Vagina (tissue), 2 donors: ENCODE results near the gene DMD. TPM values are rescaled to one million over a fixed set of nuclear protein-coding genes. Genes with fewer than 3 reads are reported as not detected.

Source experiments
- DNase-seq, 2 donors: peaks; one replicate each; pipeline ENCODE4 v3.0.0-alpha.2; 2017; ENCODE audit errors: extremely low spot score in 2 of 2
- H3K27ac ChIP-seq: fragments of 200-600 bp; sonication (generic); one replicate; pipeline ENCODE4 v1.5.1; 2019
- H3K27me3 ChIP-seq: fragments of 200-600 bp; sonication (generic); one replicate; pipeline ENCODE4 v1.5.1; 2019
- H3K36me3 ChIP-seq, 2 donors: fragments of 200-600 bp; sonication (generic); one replicate each; pipeline ENCODE4 v1.5.1; 2017 to 2019
- H3K4me1 ChIP-seq: fragments of 200-600 bp; sonication (generic); one replicate; pipeline ENCODE4 v1.5.1; 2019
- H3K4me3 ChIP-seq, 2 donors: fragments of 200-600 bp; sonication (generic); 1 replicate in 1 of 2; 2 replicates in 1 of 2; pipeline ENCODE4 v1.5.1; 2016 to 2019
- H3K9me3 ChIP-seq: fragments of 200-600 bp; sonication (generic); one replicate; pipeline ENCODE4 v1.5.1; 2019
- CTCF ChIP-seq, 3 experiments: fragments of 450-650 bp in 2 of 3; fragments of 200-600 bp in 1 of 3; sonication (generic) in 1 of 3; IDR thresholded peaks; one replicate each; pipeline ENCODE4 v1.5.1; 2017 to 2019; ENCODE audit warnings: antibody characterized with exemption in 3 of 3, mild to moderate bottlenecking in 2 of 3, moderate library complexity in 2 of 3
- POLR2A ChIP-seq, 2 donors: fragments of 450-650 bp; IDR thresholded peaks; one replicate each; pipeline ENCODE4 v1.6.1; 2017; ENCODE audit warnings: antibody characterized with exemption in 2 of 2, mild to moderate bottlenecking in 2 of 2, moderate library complexity in 2 of 2
- POLR2AphosphoS5 ChIP-seq, 2 donors: sonication (generic); formaldehyde crosslinking; IDR thresholded peaks; one replicate each; pipeline ENCODE4 v1.9.0; 2017; ENCODE audit warnings: antibody characterized with exemption in 2 of 2, mild to moderate bottlenecking in 2 of 2, low read depth in 1 of 2; ENCODE audit not compliant: insufficient read depth in 1 of 2
- intact Hi-C: fragments of 100-400 bp; cut with DNase I; formaldehyde crosslinking; loops from one replicate; pipeline ENCODE4 v1.15.1; 2023
- total RNA-seq: library from RNA; depleted of rRNA; stranded (reverse); fragments of >200 nt; gene quantifications from one replicate; pipeline ENCODE4 v1.2.3, GENCODE V29; 2016

DMD gene
- total RNA-seq, 1 donor from 2014 or later: 25.8 TPM

DNA sequence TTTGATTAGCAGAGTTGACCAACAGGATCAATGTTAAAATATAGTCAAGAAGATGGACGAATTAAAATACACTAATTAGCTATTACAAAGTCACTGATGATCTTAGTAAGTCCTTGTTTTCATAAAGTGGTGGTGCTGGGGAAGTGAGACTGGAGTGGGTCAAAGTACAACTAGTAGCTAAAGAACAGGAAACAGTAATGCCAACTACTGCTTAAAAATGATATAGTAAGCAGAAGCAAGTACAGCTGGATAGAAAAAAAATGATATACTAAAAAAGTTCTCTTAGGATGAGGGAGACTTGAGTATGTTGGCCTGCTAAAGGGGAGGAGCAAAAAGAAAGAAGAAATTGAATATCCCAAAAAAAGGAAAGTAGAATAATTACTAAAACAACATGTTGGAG lies 1558.7 kb downstream of the DMD start:
- TF ChIP-seq POLR2A (IDR thresholded peaks at IDR 0.05): no peak
- no peak for TF ChIP-seq CTCF (IDR thresholded peaks at IDR 0.05)
- no peak for TF ChIP-seq POLR2AphosphoS5 (IDR thresholded peaks at IDR 0.05; ENCODE audit: insufficient read depth in 1 of 2, low read depth in 1 of 2)
- Histone ChIP-seq H3K4me1 (no peaks in the 10 kb centered on the region), H3K27me3 (no peaks in the 10 kb centered on the region), H3K9me3 (no peaks in the 10 kb centered on the region), H3K27ac (no peak overlapping the region), H3K4me3 (no peak overlapping the region), H3K36me3 (no peaks in the 10 kb centered on the region)
- intact Hi-C loops: no loop called here
- no peak for DNase-seq

DNA sequence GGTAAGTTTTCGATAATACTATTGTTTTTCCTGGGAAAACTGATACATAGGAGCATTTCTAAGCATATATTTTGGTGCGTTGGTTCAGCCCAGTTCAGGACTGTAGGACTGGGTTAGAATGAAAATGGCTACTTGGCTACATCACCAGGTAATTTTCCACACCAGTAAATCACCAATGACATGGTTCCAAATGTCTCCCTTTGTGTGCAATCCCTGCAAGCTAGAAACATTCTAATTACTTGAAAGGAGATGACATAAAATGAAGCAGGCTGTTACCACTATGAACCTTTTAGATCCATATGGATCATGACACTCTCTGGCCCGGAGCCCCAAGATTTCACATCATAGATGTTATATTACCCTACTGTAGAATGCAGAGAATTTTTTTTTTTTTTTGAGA lies 1562.1 kb downstream of the DMD start:
- Histone ChIP-seq H3K27me3 (no peaks in the 10 kb centered on the region), H3K4me3 (no peak overlapping the region), H3K9me3 (no peaks in the 10 kb centered on the region), H3K27ac (no peak overlapping the region), H3K4me1 (no peaks in the 10 kb centered on the region), H3K36me3 (no peaks in the 10 kb centered on the region)
- TF ChIP-seq CTCF (IDR thresholded peaks at IDR 0.05): no peak
- TF ChIP-seq POLR2A (IDR thresholded peaks at IDR 0.05): no peak
- TF ChIP-seq POLR2AphosphoS5 (IDR thresholded peaks at IDR 0.05; ENCODE audit: insufficient read depth in 1 of 2, low read depth in 1 of 2): no peak
- no peak for DNase-seq
- intact Hi-C loops: no loop called here

DNA sequence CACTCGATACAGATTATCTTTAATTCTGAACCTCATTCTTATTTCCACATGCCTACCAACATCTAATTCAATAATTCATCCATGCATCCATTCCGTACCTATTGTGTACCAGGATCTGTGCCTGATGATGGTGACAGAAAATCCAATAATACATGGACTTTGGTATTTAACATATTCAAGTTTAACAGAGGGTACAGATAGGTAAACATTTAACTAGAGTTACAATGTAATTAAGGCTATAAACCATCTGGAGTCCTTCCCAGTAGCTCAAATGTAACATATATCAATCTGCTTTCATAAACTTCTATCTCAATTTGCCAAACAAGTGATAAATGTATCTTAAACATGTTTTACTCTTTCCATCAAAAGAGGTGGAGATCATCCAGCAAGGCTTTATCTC lies 1578.0 kb downstream of the DMD start:
- H3K36me3 ChIP-seq: no peaks in the 10 kb centered on the region
- H3K27ac ChIP-seq: no peak overlapping the region
- no peak for DNase-seq
- H3K4me3 ChIP-seq: no peak overlapping the region
- no peaks in the 10 kb centered on the region for H3K27me3 ChIP-seq
- TF ChIP-seq POLR2AphosphoS5 (IDR thresholded peaks at IDR 0.05; ENCODE audit: insufficient read depth in 1 of 2, low read depth in 1 of 2): no peak
- no peak for TF ChIP-seq CTCF (IDR thresholded peaks at IDR 0.05)
- TF ChIP-seq POLR2A (IDR thresholded peaks at IDR 0.05): no peak
- H3K4me1 ChIP-seq: no peaks in the 10 kb centered on the region
- intact Hi-C loops: no loop called here
- no peaks in the 10 kb centered on the region for H3K9me3 ChIP-seq

DNA sequence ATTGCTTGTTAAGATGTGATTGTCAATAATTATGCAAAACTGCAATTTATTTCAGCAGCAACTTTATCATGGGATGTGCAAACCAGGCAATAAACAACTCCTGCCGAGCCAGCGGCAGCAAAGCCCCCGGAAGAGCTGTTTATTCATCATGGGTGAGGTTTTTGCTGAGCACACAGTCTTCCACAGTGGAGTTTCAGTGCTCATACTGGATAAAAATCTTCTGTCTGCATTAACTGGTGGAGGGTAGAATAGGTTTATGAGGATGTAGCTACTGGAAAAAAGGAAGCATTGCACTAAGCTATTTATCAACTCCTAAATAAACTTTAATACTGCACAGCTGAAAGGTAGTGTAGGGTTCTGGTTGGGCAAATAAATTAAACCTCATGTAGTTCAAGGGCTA lies 1582.2 kb downstream of the DMD start:
- Histone ChIP-seq H3K27ac (no peak overlapping the region), H3K4me3 (no peak overlapping the region), H3K9me3 (no peaks in the 10 kb centered on the region), H3K36me3 (no peaks in the 10 kb centered on the region), H3K4me1 (no peaks in the 10 kb centered on the region), H3K27me3 (no peaks in the 10 kb centered on the region)
- intact Hi-C loops: no loop called here
- TF ChIP-seq POLR2AphosphoS5 (IDR thresholded peaks at IDR 0.05; ENCODE audit: insufficient read depth in 1 of 2, low read depth in 1 of 2): no peak
- TF ChIP-seq CTCF (IDR thresholded peaks at IDR 0.05): no peak
- TF ChIP-seq POLR2A (IDR thresholded peaks at IDR 0.05): no peak
- DNase-seq: no peak

- Histone ChIP-seq H3K27me3 (no peaks in the 10 kb centered on the region), H3K4me1 (no peaks in the 10 kb centered on the region), H3K4me3 (no peak overlapping the region), H3K27ac (no peak overlapping the region), H3K36me3 (no peaks in the 10 kb centered on the region), H3K9me3 (no peaks in the 10 kb centered on the region)
- TF ChIP-seq CTCF (IDR thresholded peaks at IDR 0.05) (no peak), POLR2AphosphoS5 (IDR thresholded peaks at IDR 0.05; ENCODE audit: insufficient read depth in 1 of 2, low read depth in 1 of 2) (no peak), POLR2A (IDR thresholded peaks at IDR 0.05) (no peak)
- DNase-seq: no peak
- intact Hi-C loops: no loop called here
Measured at GRCh38 chrX:31609130-31609529, 1602.2 kb downstream of the DMD start.
